ENCODE measurements around the gene DRD2. TPM values are rescaled to one million over a fixed set of nuclear protein-coding genes. Genes with fewer than 3 reads are reported as not detected.

Gene DRD2
- total and polyA plus RNA-seq, 12 donors: 0.23 to 13.8 (median 5.3) TPM; not detected in 3

GRCh38 chr11:113470233-113470632 lies 5.0 kb downstream of the DRD2 start:
- TF ChIP-seq CTCF (IDR thresholded peaks at IDR 0.05): no peak
- no peak for TF ChIP-seq POLR2A (IDR thresholded peaks at IDR 0.05)
- Histone ChIP-seq H3K4me1 (replicated peaks in 1 of 2) (peaks cover 0 to 5% of the 10 kb centered on the region in 2 donors), H3K27ac (no peak overlapping the region), H3K9me3 (replicated peaks in 1 of 3) (no peaks in the 10 kb centered on the region), H3K36me3 (replicated peaks in 1 of 2) (no peaks in the 10 kb centered on the region), H3K4me3 (no peak overlapping the region), H3K27me3 (peaks cover 7% of the 10 kb centered on the region)
- DNase-seq: no peak
- intact Hi-C loops (cut with DNase I): no loop called here
- 58 to 71% (median 60%) methylated on average over 4 to 5 of the region's 5 CpGs for WGBS, 4 donors

GRCh38 chr11:113468726-113469345 lies 6.4 kb downstream of the DRD2 start:
- TF ChIP-seq POLR2A (IDR thresholded peaks at IDR 0.05) (no peak), CTCF (IDR thresholded peaks at IDR 0.05) (no peak)

GRCh38 chr11:113467545-113467944 lies 7.7 kb downstream of the DRD2 start:
- Histone ChIP-seq H3K27ac (no peak overlapping the region), H3K4me1 (replicated peaks in 1 of 2) (no peaks in the 10 kb centered on the region), H3K4me3 (no peak overlapping the region), H3K9me3 (replicated peaks in 1 of 3) (no peaks in the 10 kb centered on the region), H3K27me3 (peaks cover 3% of the 10 kb centered on the region), H3K36me3 (replicated peaks in 1 of 2) (no peaks in the 10 kb centered on the region)
- TF ChIP-seq CTCF (IDR thresholded peaks at IDR 0.05) (no peak), POLR2A (IDR thresholded peaks at IDR 0.05) (no peak)
- WGBS, 4 donors: 44 to 61% (median 52%) methylated on average over 2 of the region's 2 CpGs
- intact Hi-C loops (cut with DNase I): no loop called here
- no peak for DNase-seq

More at GRCh38 chr11:113468726-113469345, 6.4 kb downstream of the DRD2 start:
- intact Hi-C loops (cut with DNase I): no loop called here
- Histone ChIP-seq H3K4me3 (no peak overlapping the region), H3K27ac (no peak overlapping the region), H3K27me3 (peaks cover 5% of the 10 kb centered on the region), H3K9me3 (replicated peaks in 1 of 3) (no peaks in the 10 kb centered on the region), H3K36me3 (replicated peaks in 1 of 2) (no peaks in the 10 kb centered on the region), H3K4me1 (replicated peaks in 1 of 2) (no peaks in the 10 kb centered on the region)
- no peak for DNase-seq
- 62 to 73% (median 69%) methylated on average over 5 to 8 of the region's 8 CpGs for WGBS, 4 donors

- no peak for DNase-seq
- TF ChIP-seq CTCF (IDR thresholded peaks at IDR 0.05): no peak
- TF ChIP-seq POLR2A (IDR thresholded peaks at IDR 0.05): no peak
- Histone ChIP-seq H3K36me3 (replicated peaks in 1 of 2) (no peaks in the 10 kb centered on the region), H3K27me3 (peaks cover 3% of the 10 kb centered on the region), H3K4me3 (no peak overlapping the region), H3K9me3 (replicated peaks in 1 of 3) (no peaks in the 10 kb centered on the region), H3K4me1 (replicated peaks in 1 of 2) (no peaks in the 10 kb centered on the region), H3K27ac (no peak overlapping the region)
- intact Hi-C loops (cut with DNase I): no loop called here
- WGBS, 4 donors: 86 to 90% (median 88%) methylated on average over 3 of the region's 3 CpGs
These were observed 9.4 kb downstream of the DRD2 start for GRCh38 chr11:113465786-113466185.
